Trophoblast cell (in vitro differentiated cells and primary cell): ENCODE results near the gene IDH2.
A peak's percentile ranks its signal among the peaks of the same experiment; 100 is the strongest.

ENCODE experiments used
- DNase-seq, 2 donors: peaks; one replicate each; pipeline ENCODE4 v3.0.0-alpha.2; 2016
- H2AFZ ChIP-seq: 2 replicates; pipeline ENCODE4 v1.6.1; 2013; ENCODE audit warnings: low read length, moderate library complexity, mild to moderate bottlenecking; ENCODE audit not compliant: insufficient read depth, poor library complexity
- H2AK5ac ChIP-seq: 2 replicates; pipeline ENCODE4 v1.6.1; 2013; ENCODE audit warnings: mild to moderate bottlenecking, low read length
- H2BK120ac ChIP-seq: 2 replicates; pipeline ENCODE4 v1.6.1; 2013; ENCODE audit warnings: low read length, mild to moderate bottlenecking, moderate library complexity; ENCODE audit not compliant: insufficient read depth, poor library complexity
- H2BK12ac ChIP-seq: 2 replicates; pipeline ENCODE4 v1.6.1; 2013; ENCODE audit warnings: mild to moderate bottlenecking, low read length, moderate library complexity
- H2BK5ac ChIP-seq: 2 replicates; pipeline ENCODE4 v1.6.1; 2013; ENCODE audit warnings: low read length, low read depth, moderate library complexity, mild to moderate bottlenecking; ENCODE audit not compliant: poor library complexity
- H3K14ac ChIP-seq: 2 replicates; pipeline ENCODE4 v1.6.1; 2013; ENCODE audit warnings: mild to moderate bottlenecking, low read length
- H3K18ac ChIP-seq: 2 replicates; pipeline ENCODE4 v1.6.1; 2013; ENCODE audit warnings: mild to moderate bottlenecking, low read length
- H3K23ac ChIP-seq: 2 replicates; pipeline ENCODE4 v1.6.1; 2013; ENCODE audit warnings: low read length
- H3K27ac ChIP-seq: 2 replicates; pipeline ENCODE4 v1.5.1; 2013; ENCODE audit warnings: low read depth, mild to moderate bottlenecking, inconsistent platforms, low read length, moderate library complexity
- H3K27me3 ChIP-seq: 2 replicates; pipeline ENCODE4 v1.6.1; 2013; ENCODE audit warnings: inconsistent platforms, mild to moderate bottlenecking, low read length, moderate library complexity; ENCODE audit not compliant: insufficient read depth
- H3K36me3 ChIP-seq, 2 experiments: 1 replicate in 1 of 2; 2 replicates in 1 of 2; pipeline ENCODE4 v1.6.1; 2013; ENCODE audit warnings: low read length in 2 of 2, mild to moderate bottlenecking in 2 of 2, moderate library complexity in 1 of 2; ENCODE audit not compliant: insufficient read depth in 2 of 2, control insufficient read depth in 1 of 2
- H3K4ac ChIP-seq: 2 replicates; pipeline ENCODE4 v1.6.1; 2013; ENCODE audit warnings: low read depth, mild to moderate bottlenecking, low read length, moderate library complexity
- H3K4me1 ChIP-seq, 2 experiments: 1 replicate in 1 of 2; 2 replicates in 1 of 2; pipeline ENCODE4 v1.6.1; 2013; ENCODE audit warnings: low read length in 2 of 2, mild to moderate bottlenecking in 2 of 2, moderate library complexity in 1 of 2; ENCODE audit not compliant: insufficient read depth in 2 of 2, control insufficient read depth in 1 of 2
- H3K4me2 ChIP-seq: 2 replicates; pipeline ENCODE4 v1.6.1; 2013; ENCODE audit warnings: inconsistent platforms, mild to moderate bottlenecking, low read length, moderate library complexity
- H3K4me3 ChIP-seq: 2 replicates; pipeline ENCODE4 v1.5.1; 2013; ENCODE audit warnings: mild to moderate bottlenecking, low read depth, low read length, inconsistent platforms
- H3K79me1 ChIP-seq: one replicate; pipeline ENCODE4 v1.6.1; 2013; ENCODE audit warnings: low read length
- H3K79me2 ChIP-seq: 2 replicates; pipeline ENCODE4 v1.6.1; 2013; ENCODE audit warnings: low read length, mild to moderate bottlenecking; ENCODE audit not compliant: control insufficient read depth, insufficient read depth, poor library complexity
- H3K9ac ChIP-seq: 2 replicates; pipeline ENCODE4 v1.6.1; 2013; ENCODE audit warnings: mild to moderate bottlenecking, low read length
- H3K9me3 ChIP-seq: 2 replicates; pipeline ENCODE4 v1.6.1; 2013; ENCODE audit warnings: low read depth, mild to moderate bottlenecking, control low read depth, inconsistent platforms, low read length; ENCODE audit not compliant: insufficient read depth
- H4K12ac ChIP-seq: 2 replicates; pipeline ENCODE4 v1.6.1; 2013; ENCODE audit warnings: low read depth, mild to moderate bottlenecking, low read length, moderate library complexity
- H4K8ac ChIP-seq: 2 replicates; pipeline ENCODE4 v1.6.1; 2013; ENCODE audit warnings: low read depth, mild to moderate bottlenecking, low read length, moderate library complexity
- H4K91ac ChIP-seq: one replicate; pipeline ENCODE4 v1.6.1; 2013; ENCODE audit warnings: low read depth, mild to moderate bottlenecking, low read length, moderate library complexity
- WGBS: extraction: QIAGEN DNeasy Blood & Tissue Kit; methylation state at CpG from one replicate; pipeline ENCODE4 v1.1.7; 2013; ENCODE audit warnings: missing lambda C conversion rate; ENCODE audit not compliant: insufficient read length, insufficient coverage; ENCODE audit errors: extremely low coverage; 5-methylcytosine and 5-hydroxymethylcytosine counted together

Gene IDH2

GRCh38 chr15:90101130-90101968 lies 919 bp downstream of the IDH2 start:
- H3K4ac ChIP-seq = peak overlapping the region; percentile 46
- H3K14ac ChIP-seq = peak overlapping the region; percentile 98
- DNase-seq = peak in 1 of 2 donors; percentile 48
- H2BK12ac ChIP-seq = peak overlapping the region; percentile 11
- peak overlapping the region; percentile 75 for H3K27ac ChIP-seq
- peak overlapping the region; percentile 96 for H4K8ac ChIP-seq
- peaks cover 13% of the 10 kb centered on the region for H3K79me2 ChIP-seq
- H2BK120ac ChIP-seq = peak overlapping the region; percentile 81
- H2AFZ ChIP-seq = peak overlapping the region; percentile 91
- no CpG with 5 or more reads among the region's 40 CpGs for WGBS
- peak overlapping the region; percentile 89 for H4K12ac ChIP-seq
- H3K9me3 ChIP-seq = peaks cover 2% of the 10 kb centered on the region
- H3K36me3 ChIP-seq = no peaks in the 10 kb centered on the region
- peak overlapping the region; percentile 99 for H3K18ac ChIP-seq
- peak overlapping the region; percentile 97 for H3K4me3 ChIP-seq
- H3K4me2 ChIP-seq = peak overlapping the region; percentile 82
- peak overlapping the region; percentile 61 for H2AK5ac ChIP-seq
- H3K27me3 ChIP-seq = no peaks in the 10 kb centered on the region
- H2BK5ac ChIP-seq = peak overlapping the region; percentile 89
- H3K23ac ChIP-seq = peak overlapping the region; percentile 34
- peak overlapping the region; percentile 97 for H4K91ac ChIP-seq
- H3K4me1 ChIP-seq = peaks cover 25 to 47% of the 10 kb centered on the region in 2 experiments
- peak overlapping the region; percentile 96 for H3K9ac ChIP-seq
- peaks cover 22% of the 10 kb centered on the region for H3K79me1 ChIP-seq

- no peaks in the 10 kb centered on the region for H3K27me3 ChIP-seq
- no peak overlapping the region for H3K14ac ChIP-seq
- no peak overlapping the region for H4K8ac ChIP-seq
- no peaks in the 10 kb centered on the region for H3K36me3 ChIP-seq
- H3K9ac ChIP-seq = no peak overlapping the region
- peaks cover 26 to 44% of the 10 kb centered on the region in 2 experiments for H3K4me1 ChIP-seq
- no peak overlapping the region for H2AFZ ChIP-seq
- H2BK5ac ChIP-seq = no peak overlapping the region
- WGBS = no CpG with 5 or more reads among the region's 11 CpGs
- H3K79me1 ChIP-seq = peaks cover 22% of the 10 kb centered on the region
- no peak overlapping the region for H4K91ac ChIP-seq
- DNase-seq = peak; percentile 85 to 93
- no peak overlapping the region for H3K18ac ChIP-seq
- H4K12ac ChIP-seq = no peak overlapping the region
- H2BK12ac ChIP-seq = no peak overlapping the region
- H3K4me2 ChIP-seq = peak overlapping the region; percentile 3
- H3K9me3 ChIP-seq = peaks cover 2% of the 10 kb centered on the region
- H3K4ac ChIP-seq = no peak overlapping the region
- peak overlapping the region; percentile 30 for H3K4me3 ChIP-seq
- peaks cover 13% of the 10 kb centered on the region for H3K79me2 ChIP-seq
- H2AK5ac ChIP-seq = no peak overlapping the region
- H3K23ac ChIP-seq = no peak overlapping the region
- H3K27ac ChIP-seq = no peak overlapping the region
- H2BK120ac ChIP-seq = no peak overlapping the region
Observed at GRCh38 chr15:90099868-90100831, 2.1 kb downstream of the IDH2 start.

GRCh38 chr15:90099072-90099867 lies 3.0 kb downstream of the IDH2 start:
- H3K36me3 ChIP-seq = no peaks in the 10 kb centered on the region
- H3K9me3 ChIP-seq = peaks cover 2% of the 10 kb centered on the region
- H2BK12ac ChIP-seq = no peak overlapping the region
- no peak overlapping the region for H3K9ac ChIP-seq
- peaks cover 20% of the 10 kb centered on the region for H3K79me1 ChIP-seq
- H3K27ac ChIP-seq = peak overlapping the region; percentile 57
- H4K91ac ChIP-seq = peak overlapping the region; percentile 5
- no CpG with 5 or more reads among the region's 10 CpGs for WGBS
- H3K79me2 ChIP-seq = peaks cover 13% of the 10 kb centered on the region
- no peak overlapping the region for H2AK5ac ChIP-seq
- H4K8ac ChIP-seq = no peak overlapping the region
- H3K4ac ChIP-seq = peak overlapping the region; percentile 16
- H3K18ac ChIP-seq = peak overlapping the region; percentile 11
- no peak overlapping the region for H3K4me2 ChIP-seq
- no peak overlapping the region for H3K23ac ChIP-seq
- H3K4me1 ChIP-seq = peaks cover 23 to 40% of the 10 kb centered on the region in 2 experiments
- no peak overlapping the region for H4K12ac ChIP-seq
- no peak overlapping the region for H3K4me3 ChIP-seq
- H2BK5ac ChIP-seq = no peak overlapping the region
- no peaks in the 10 kb centered on the region for H3K27me3 ChIP-seq
- no peak for DNase-seq
- H3K14ac ChIP-seq = no peak overlapping the region
- no peak overlapping the region for H2AFZ ChIP-seq
- no peak overlapping the region for H2BK120ac ChIP-seq

- WGBS = no CpG with 5 or more reads among the region's 4 CpGs
- Histone ChIP-seq H3K4me2 (no peak overlapping the region), H4K8ac (no peak overlapping the region), H2BK5ac (no peak overlapping the region), H2BK12ac (no peak overlapping the region), H4K91ac (no peak overlapping the region), H3K18ac (no peak overlapping the region), H3K27me3 (no peaks in the 10 kb centered on the region), H3K9me3 (peaks cover 2% of the 10 kb centered on the region), H3K14ac (no peak overlapping the region), H3K4ac (no peak overlapping the region), H4K12ac (no peak overlapping the region), H3K79me2 (peaks cover 13% of the 10 kb centered on the region), H3K9ac (no peak overlapping the region), H2AFZ (no peak overlapping the region), H2AK5ac (no peak overlapping the region), H3K23ac (no peak overlapping the region), H3K36me3 (peaks cover 0 to 3% of the 10 kb centered on the region in 2 experiments), H3K79me1 (peaks cover 14% of the 10 kb centered on the region), H3K4me1 (peaks cover 22 to 31% of the 10 kb centered on the region in 2 experiments), H3K4me3 (no peak overlapping the region), H3K27ac (peak overlapping the region; percentile 42), H2BK120ac (no peak overlapping the region)
- no peak for DNase-seq
Observed at GRCh38 chr15:90097475-90097874, 4.8 kb downstream of the IDH2 start.
